GM21390 (cell line): Measurements from ENCODE around the gene UNC13A.
"Not testable (repeated sequence)": the region's sequence is repeated elsewhere in the genome, so short reads cannot be mapped to it uniquely, and the experiment has no call there.

Experiments used
- ATAC-seq: cut with Tn5 transposase; IDR thresholded peaks from one replicate; pipeline ENCODE4 v1.9.1; 2021; ENCODE audit not compliant: unreplicated experiment

Gene UNC13A

DNA sequence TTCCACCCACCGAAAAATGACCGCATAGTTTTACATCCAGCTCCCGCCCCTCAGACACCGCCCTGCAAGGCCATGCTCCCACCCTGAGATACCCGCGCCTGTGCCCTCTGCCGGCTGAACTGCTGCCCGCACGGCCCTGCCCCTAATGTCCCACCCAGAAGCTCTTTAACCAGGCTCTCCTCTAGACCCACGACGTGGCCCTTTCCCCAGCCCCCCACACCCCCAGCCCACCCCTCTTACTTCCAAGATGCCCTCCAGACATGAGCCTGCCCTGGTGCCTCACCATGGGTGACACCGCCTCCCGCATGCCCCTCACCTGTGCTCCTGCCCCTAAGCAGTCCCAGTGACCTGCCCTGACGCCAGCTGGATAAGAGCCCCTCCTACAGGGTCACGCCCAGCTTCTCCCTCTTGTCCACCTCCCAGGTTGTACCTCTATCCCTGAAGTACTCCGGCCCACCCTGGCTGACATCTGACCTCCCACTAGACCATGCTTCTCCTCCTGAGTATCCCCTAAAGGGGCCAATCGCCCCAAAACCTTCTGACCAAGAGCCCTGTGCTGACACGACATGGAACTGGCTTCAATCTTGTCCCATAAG, 81.5 kb downstream of the UNC13A start:
- ATAC-seq: no peak

DNA sequence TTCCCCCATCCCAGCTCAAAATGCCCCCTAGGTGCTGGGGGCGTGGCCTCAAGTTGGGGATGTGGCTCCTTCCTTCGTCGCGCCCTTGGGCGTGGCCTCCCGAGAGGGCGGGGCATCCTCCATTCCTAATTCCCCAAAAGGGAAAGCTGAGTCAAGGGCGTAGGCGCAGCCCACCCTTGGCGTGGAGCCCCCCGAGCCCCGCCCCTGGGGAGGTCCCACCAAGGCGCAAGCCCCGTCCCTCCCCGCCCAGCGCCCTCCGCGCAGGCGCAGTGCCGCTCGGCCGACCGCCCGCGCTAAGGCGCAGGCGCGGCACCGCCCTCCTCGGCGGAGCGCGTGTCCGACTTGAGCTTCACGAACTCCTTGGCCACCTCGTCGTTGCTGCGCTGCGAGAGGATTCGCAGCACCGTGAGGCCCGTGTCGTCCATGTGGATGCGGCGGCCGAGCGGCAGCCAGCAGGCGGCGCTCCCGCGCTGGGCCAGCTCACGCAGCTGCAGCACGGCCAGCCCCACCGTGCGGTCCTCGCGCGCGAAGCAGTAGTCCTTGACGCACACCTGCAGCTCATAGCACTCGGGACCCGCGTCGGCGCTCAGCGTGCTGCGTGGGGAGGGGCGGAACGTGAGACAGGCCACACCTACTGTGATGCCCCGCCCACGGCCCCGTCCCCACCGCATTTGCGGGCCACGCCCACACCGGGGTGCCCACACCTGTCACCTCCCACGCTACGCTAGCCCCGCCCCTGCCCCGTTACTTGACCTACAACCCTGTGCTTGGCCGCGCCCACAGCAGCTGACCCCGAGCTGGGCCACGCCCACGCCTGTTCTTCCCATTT, 82.2 kb downstream of the UNC13A start:
- peak; percentile 52 for ATAC-seq

DNA sequence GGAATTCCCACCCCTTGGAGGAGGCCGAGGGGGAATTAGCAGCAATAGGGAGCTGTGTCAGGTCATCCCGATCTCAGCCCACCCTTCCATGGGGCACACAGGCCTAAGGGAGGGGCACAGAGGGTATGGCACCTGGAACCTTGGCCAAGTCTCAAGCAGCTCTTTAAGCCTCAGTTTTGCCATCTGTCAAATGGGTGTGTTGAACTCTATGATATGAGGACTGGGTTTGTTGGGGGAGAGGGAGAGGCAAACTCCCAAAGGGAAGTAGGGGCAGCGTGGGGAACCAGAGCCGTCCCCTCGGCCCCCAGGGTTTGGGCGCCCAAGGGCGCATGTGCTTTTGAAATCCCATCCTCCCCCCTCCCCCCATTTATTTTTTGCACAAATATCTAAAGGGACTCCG, 83.0 kb downstream of the UNC13A start:
- ATAC-seq: no peak

DNA sequence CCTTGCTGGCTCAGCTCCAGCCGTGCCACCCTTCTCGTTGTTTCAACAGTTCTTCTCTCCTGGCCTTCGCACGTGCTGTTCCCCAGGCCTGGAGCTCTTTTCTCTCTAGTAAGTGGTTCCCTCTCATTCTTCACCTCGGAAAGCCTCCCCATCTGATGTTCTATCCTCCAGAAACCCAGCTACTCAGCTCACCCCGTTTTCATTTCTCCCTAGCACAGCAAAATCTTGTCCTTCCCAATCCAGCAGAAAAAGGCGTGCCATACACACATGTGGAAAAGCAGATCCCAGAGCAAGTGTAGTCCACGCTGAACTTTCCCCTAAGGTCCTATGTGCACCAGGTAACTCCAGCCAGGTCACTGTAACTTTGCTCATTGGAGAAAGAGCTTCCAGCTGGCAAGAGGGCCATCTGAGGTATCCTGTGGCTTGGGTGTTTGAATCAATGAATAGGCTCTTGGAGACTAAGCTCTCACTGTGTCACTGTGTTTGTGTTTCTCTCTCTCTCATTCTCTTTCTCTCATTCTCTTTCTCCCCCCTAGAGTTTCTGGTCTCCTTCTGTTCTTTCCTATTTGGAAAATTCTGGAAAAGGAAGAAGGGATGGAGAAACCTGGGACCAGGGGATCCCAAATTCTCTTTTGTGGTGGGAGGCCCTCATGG, 83.7 kb downstream of the UNC13A start:
- no peak for ATAC-seq

DNA sequence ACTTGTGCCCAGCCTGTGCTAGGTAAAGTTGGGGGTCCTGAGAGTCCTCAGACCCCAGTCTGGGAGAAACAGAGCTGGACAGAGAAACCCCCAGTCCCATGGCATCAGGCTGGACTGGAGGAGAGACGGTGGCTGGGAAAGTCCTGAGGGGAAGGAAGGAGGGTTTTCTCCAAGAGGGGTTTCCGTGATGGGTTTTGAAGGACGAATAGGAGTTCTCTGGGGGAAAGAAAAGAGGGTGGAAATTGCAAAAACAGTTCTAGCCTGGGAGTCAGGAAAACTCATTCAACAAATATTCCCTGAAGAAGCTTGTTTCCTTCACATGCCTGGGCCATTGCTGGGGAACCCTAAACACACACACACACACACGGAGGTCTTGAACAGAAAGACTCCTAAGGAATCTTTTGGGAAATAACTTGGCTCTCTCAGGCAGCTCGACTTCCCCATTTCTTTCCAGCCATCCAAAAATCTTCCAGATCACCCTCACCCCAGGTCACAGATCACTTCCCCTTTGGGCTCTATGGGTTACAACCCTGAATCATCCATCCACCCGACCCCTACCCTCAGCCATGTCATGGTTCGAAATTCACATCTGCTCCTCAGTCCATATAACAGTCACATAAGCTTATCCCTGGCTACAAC, 85.2 kb downstream of the UNC13A start:
- no peak for ATAC-seq

DNA sequence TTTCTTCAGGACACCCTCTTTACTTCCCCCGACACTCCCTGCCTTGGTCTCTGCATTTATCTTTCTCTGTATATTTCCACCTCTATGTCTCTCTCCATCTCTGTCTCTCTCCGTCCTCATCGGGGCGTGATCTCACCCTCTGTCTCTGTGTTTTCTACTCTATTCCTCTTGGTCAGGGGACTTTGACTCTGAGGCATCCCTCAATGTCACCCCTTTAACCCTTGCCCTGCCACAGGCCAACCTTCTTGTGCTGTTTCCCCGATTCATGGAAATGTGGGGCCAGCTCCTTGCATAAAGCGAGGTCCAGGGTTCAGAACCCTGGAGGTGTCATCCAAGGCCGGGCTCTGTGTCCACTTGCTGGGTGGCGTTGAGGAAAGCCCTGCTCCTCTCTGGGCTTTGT, 85.9 kb downstream of the UNC13A start:
- no peak for ATAC-seq

DNA sequence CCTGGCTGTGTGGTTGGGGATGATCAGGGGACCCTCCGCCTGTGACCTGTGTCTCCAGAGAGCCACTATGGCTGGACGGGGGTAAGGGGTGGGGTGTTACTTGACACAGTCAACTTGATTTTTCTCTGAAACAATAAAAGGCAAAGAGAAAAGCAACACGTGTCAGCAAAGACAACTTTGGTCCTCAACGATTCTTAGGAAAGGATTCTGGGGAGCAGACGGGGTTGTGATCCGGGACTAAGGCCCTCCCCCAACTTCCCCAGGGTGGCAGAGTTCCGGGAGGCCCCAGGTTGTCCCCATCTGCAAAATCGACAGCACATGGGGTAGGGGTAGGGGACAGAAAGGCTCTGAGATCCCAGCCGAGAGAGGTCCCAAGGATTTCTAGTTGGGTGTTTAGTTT, 86.5 kb downstream of the UNC13A start:
- ATAC-seq: no peak

DNA sequence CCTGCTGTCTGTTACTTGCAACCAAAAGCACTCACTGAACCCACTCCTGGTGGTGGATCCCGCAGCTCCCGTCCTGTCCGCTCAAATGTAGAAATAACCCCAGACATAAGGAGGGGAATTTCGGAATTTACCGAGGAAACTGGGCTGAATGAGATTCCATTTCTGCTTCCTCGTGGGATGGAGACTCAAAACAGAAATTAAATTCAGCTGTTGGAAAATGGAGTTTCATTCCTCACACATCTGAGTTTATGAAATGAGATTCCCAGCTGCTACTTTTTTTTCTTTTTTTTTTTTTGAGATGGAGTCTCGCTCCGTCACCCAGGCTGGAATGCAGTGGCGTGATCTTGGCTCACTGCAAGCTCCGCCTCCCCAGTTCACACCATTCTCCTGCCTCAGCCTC, 88.4 kb downstream of the UNC13A start:
- no peak for ATAC-seq

DNA sequence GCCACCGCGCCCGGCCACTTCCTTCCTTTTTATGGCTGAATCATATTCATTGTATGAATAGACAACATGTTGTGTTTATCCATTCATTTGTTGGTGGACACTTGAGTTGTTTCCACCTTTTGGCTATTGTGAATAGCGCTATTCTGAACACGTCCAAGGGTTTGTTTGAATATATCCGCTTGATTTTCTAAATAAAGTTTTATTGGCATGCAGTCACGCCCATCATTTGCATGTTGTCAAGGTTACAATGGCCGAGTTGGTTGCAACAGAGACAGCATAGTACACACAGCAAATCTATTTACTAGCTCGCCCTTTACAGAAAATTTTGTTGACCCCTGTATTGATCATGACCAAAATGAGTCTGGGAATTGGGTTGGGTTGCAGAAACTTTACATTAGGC, 89.2 kb downstream of the UNC13A start:
- no peak for ATAC-seq

DNA sequence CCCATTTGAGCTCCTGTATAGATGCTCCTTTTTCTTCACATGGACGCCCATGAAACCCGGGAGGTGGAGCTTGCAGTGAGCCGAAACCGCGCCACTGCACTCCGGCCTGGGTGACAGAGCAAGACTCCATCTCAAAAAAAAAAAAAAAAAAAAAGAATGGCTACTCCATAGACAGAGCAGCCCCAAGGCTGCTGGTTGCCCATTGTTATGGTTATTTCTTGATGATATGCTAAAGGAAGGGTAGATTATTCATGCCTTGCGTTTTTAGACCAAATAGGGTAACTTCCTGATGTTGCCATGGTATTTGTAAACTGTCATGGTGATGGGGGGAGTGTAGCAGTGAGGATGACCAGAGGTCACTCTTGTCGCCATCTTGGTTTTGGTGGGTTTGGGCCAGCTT, 90.1 kb downstream of the UNC13A start:
- ATAC-seq: not testable (repeated sequence)

DNA sequence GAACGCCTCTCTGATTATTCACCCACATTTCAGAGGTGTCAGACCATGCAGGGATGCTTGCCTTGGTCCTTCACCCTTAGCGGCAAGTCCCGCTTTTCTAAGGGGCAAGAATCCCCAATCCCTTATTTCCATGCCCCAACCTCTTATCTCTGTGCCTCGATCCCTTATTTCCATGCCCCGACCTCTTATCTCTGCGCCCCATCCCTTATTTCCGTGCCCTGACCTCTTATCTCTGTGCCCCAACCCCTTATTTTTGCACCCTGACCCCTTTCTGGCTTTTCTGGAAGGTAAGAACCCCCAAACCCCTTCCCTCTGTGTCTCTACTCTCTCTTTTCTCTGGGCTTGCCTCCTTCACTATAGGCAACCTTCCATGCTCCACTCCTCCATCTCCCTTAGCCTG, 93.9 kb downstream of the UNC13A start:
- ATAC-seq: not testable (repeated sequence)

DNA sequence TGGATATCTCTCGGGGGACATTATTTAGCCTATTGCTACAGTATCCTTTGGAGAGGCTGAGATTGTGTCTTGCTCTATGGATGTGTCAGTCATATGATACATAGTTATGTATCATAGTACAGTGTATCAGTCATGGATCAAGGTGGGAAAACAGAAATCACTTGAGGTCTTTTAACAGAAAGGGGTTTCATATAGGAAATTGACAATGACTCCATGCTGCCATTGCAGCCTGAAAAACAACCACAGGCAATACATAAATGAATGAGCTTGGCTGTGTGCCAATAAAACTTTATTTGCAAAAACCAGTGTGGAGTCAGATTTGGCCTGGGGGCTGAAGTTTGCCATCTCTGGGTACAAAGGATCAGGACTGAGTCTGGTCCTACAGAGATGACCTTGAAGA, 97.3 kb downstream of the UNC13A start:
- no peak for ATAC-seq

DNA sequence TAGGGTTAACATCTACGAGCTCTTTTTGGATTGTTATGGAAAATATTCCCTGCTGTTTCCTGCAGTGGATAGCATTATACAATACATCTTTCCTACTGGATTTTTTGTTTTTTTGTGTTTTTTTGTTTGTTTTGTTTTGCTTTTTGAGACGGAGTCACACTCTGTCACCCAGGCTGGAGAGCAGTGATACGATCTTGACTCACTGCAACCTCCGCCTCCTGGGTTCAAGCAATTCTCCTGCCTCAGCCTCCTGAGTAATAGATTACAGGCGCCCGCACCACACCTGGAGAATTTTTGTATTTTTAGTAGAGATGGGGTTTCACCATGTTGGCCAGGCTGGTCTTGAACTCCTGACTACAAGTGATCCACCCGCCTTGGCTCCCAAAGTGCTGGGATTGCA, 102.8 kb downstream of the UNC13A start:
- not testable (repeated sequence) for ATAC-seq

DNA sequence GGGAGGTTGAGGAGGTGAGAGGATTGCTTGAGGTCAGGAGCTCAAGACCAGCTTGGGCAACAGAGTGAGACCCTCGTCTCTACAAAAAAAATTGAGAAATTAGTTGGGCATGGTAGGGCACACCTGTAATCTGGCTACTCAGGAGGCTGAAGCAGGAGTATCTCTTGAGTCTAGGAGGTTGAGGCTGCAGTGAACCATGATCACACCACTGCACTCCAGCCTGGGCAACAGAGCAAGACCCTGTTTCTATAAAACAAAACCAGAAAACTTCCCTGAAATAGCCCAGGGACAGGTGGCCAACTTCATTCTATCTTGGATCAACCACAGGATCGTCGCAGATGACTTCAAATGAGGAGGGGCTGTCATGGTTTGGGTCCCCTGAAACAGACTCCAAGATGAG, 104.0 kb downstream of the UNC13A start:
- ATAC-seq: no peak

DNA sequence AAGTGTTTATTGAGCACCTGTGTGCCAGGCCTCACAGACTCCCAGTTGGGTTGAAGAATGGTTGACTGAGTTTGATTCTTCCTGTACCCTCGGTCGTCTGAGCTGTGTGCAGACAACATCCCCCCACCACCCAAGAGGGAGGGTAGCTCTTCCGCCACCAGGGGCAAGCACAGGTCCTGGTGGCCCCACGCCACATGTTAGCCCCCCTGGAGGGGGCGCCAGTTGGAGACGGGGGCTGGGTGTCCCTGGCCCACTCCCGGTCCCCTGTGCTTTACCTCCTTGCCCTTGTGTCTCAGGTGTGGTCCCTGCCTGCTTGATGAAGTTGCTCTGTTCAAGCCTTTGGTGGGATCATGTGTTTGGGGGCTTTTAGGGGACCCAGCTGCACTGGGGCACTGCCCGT, 105.5 kb downstream of the UNC13A start:
- no peak for ATAC-seq

DNA sequence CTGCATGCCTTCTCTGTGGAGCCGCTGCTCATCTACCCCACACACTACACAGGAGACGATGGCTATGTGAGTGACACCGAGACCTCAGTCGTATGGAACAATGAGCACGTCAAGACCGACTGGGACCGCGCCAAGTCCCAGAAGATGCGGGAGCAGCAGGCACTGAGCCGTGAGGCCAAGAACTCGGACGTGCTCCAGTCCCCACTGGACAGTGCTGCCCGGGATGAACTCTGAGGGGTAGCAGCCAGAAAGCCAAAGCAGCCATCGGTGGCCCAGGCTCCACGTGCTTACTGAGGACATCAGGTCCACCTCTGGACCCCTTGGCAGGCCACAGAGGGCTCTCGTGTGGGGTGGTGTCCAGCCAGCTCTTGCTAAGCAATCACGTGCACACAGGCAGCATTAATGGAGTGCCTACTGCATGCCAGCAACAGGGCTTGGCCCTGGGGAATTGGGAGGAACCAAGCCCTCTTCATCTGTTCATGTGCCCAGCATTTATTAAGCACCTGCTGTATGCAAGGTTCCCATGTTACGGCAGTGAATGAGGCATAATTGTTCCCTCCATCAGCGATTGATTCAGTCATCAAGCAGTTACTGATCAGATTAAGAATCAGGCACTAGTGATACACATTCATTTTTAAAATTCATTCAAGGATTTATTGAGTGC, 106.8 kb downstream of the UNC13A start:
- ATAC-seq: no peak

DNA sequence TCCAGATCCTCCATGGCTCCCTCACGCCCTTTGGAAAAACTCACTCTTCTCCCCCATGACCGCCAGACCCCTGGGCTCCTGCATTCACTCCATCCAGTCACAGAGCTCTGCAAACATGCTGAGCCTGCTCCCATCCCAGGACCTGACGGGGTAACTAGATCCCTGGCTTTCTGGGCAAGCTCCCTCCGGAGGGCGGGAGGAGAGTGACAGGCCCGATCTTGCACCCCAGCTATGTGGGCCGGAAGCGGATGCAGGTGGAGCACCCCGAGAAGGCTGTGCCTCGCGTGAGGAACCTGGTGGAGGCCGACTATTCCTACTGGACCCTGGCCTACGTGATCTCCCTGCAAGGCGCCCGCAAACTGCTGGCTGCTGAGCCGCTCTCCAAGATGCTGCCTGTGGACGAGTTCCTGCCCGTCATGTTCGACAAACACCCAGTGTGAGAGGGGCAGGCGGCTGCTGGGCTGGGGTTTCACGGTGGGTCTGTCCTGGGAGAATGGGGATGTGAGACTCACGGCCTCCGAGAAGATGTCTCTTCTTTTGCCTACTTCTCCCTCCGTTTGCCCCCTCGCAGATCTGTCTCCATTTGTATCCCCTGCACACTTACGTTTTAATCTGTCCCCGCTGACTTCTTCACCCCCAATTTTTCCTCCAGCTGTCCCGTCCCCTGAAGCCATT, 107.5 kb downstream of the UNC13A start:
- ATAC-seq: no peak

DNA sequence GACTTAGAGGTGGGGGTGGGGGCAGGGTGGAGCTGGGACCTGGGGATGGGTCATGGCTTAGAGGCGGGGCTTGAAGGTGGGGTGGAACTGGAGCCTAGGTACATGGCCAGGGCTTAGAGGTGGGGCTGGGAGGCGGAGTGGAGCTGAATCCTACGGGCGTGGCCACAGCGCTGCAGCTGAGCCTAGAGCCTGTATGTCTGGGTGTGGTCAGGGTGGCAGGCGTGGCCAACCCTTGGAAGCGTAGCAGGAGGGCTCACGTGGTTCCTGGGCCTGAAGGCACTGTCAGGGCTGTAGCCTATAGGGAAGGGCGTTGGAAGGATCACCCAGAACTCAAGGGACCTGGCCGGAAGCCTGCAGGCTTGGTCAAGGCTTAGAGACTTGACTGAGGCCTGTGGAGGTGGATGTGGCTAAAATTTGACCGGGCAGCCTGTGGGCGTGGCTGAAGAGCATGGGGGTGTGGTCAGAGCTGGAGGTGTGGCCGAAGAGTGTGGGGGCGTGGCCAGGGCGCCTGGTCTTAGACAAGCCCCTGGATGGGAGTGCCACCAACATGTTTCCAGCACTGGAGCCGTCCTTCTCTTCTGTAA, 108.4 kb downstream of the UNC13A start:
- ATAC-seq: no peak

DNA sequence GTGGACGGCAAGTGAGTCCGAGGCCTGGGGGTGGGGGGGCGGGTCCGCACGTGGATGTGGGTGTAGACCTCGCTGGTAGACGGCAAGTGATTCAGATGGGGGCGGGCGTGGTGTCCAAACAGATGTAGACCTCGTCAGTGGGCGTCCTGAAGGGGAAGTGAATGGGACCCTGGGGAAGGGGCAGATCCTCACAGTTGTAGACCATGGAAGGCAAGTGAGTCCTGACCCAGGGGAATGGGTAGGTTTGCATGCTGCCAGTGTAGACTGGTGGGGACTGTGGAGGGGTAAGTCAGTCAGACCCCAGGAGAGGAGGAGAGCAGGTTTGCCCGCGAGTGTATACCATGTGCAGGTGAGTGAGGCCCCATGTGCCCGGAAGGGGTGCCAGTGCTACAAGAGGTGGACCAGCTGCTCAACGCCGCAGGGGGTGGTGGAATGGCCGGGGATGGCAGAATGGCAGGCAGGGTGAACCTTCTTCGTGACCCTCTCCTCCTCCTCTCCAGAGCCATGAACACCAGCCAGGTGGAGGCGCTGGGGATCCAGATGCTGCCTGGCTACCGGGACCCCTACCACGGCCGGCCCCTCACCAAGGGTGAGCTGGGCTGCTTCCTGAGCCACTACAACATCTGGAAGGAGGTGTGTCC, 110.6 kb downstream of the UNC13A start:
- ATAC-seq: no peak
